ENCODE measurements around the gene NPAS3.

DNA sequence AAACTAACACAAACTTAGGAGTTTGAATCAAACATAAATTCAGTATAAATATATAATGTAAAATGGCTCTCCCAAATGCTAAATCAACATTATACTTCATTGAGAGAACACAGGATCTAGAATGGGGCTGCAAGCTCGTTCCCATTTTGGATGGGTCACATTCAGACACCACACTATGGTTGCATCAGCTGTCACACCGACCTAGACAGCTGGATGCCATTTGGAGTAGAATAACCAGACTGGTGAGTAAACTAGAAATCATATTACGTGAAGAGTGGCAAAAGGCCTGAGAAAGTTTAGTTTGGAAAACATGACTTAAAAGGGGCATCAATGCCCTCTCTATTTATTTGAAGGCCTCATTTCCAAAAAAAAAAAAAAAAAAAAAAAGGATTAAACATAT lies 430.4 kb downstream of the NPAS3 start:
- TF ChIP-seq TAF1 (conservative IDR thresholded peaks at IDR 0.05) (no peak), FOXA1 (IDR thresholded peaks at IDR 0.05) (no peak)

Data from liver (tissue), 2 donors.